22Rv1 (cell line): Measurements from ENCODE around the gene PLIN1.

Source experiments
- ZFX ChIP-seq: fragments of 450-650 bp; IDR thresholded peaks from 2 replicates; pipeline ENCODE4 v1.6.1; 2017; ENCODE audit warnings: antibody characterized with exemption, borderline replicate concordance
- TF ChIP-seq, protein P1 (sequence below): fragments of 450-650 bp; IDR thresholded peaks from 2 replicates; pipeline ENCODE4 v1.5.1; 2017; ENCODE audit warnings: mild to moderate bottlenecking

DNA sequence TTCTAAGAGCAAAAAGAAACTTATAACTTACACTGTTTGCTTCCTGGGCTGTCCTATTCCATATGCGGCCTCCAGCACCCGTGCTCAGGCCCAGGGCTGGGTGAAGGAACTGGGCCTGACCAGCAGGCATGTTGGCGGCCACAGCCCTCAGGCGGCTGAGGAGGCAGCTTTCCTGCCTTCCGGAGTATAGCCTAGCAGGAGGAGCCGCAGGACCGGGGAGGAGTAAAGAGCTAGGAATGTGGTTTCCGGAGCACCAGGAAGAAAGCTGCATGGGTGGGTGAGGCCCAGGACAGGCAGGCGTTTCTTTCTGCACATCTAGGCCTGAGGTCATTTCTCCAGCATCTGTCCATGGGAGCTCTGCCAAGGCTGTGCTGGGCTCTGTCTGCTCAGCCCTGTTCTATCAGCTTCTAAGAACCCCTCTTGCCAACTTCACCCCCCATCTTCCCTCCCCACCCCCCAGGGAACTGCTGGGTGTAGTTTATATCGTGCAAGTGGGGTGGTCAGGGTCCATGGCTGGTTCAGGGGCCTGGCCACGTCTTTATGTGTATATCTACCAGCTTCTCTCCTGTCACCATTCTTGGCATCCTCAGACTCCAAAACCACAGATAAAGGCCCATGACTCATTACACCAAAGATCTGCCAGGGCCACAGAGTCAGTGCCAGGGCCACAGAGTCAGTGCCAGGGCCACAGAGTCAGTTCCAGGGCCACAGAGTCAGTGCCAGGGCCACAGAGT is 16.1 kb downstream of the PLIN1 start:
- TF ChIP-seq, protein P1, sequence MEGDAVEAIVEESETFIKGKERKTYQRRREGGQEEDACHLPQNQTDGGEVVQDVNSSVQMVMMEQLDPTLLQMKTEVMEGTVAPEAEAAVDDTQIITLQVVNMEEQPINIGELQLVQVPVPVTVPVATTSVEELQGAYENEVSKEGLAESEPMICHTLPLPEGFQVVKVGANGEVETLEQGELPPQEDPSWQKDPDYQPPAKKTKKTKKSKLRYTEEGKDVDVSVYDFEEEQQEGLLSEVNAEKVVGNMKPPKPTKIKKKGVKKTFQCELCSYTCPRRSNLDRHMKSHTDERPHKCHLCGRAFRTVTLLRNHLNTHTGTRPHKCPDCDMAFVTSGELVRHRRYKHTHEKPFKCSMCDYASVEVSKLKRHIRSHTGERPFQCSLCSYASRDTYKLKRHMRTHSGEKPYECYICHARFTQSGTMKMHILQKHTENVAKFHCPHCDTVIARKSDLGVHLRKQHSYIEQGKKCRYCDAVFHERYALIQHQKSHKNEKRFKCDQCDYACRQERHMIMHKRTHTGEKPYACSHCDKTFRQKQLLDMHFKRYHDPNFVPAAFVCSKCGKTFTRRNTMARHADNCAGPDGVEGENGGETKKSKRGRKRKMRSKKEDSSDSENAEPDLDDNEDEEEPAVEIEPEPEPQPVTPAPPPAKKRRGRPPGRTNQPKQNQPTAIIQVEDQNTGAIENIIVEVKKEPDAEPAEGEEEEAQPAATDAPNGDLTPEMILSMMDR: no peak
- TF ChIP-seq ZFX: no peak
